ENCODE results near the gene PIAS4. TPM values are rescaled to one million over a fixed set of nuclear protein-coding genes. Genes with fewer than 3 reads are reported as not detected.

PIAS4 gene
- total RNA-seq, 1 experiment from 2014 or later = 45.9 TPM

GRCh38 chr19:4028334-4029246 is 21.1 kb downstream of the PIAS4 start:
- no peak for ATAC-seq
- ChIA-PET POLR2A (interaction anchor here (0.6 kb wide), 2 partner anchors 48 to 1726 kb away, joined by 3 to 4 read pairs; no protein-coding TSS in a partner anchor), CTCF (no interaction called here)
- TF ChIP-seq TEAD4 (CRISPR knock-in tag; IDR thresholded peaks at IDR 0.05) = no peak
- TF ChIP-seq EMX1 (CRISPR knock-in tag; IDR thresholded peaks at IDR 0.05) = no peak
- TF ChIP-seq CBFB (CRISPR knock-in tag; IDR thresholded peaks at IDR 0.05; ENCODE audit: low read depth) = no peak
- no peak for TF ChIP-seq STAT6 (CRISPR knock-in tag; conservative IDR thresholded peaks at IDR 0.05; ENCODE audit: low read depth)
- no peak for TF ChIP-seq ERG (CRISPR knock-in tag; IDR thresholded peaks at IDR 0.05)
- no peak for TF ChIP-seq NR3C1 (CRISPR knock-in tag; conservative IDR thresholded peaks at IDR 0.05; ENCODE audit: low read depth)
- TF ChIP-seq NFE2L1 (CRISPR knock-in tag; IDR thresholded peaks at IDR 0.05) = no peak
- TF ChIP-seq CDX4 (CRISPR knock-in tag; IDR thresholded peaks at IDR 0.05; ENCODE audit: borderline replicate concordance) = no peak
- TF ChIP-seq MXD4 (CRISPR knock-in tag; IDR thresholded peaks at IDR 0.05; ENCODE audit: borderline replicate concordance) = no peak
- no peak for TF ChIP-seq ESRRA (CRISPR knock-in tag; IDR thresholded peaks at IDR 0.05; ENCODE audit: borderline replicate concordance)
- TF ChIP-seq FOXJ3 (CRISPR knock-in tag; IDR thresholded peaks at IDR 0.05; ENCODE audit: borderline replicate concordance) = no peak
- no peak for TF ChIP-seq ZNF425 (CRISPR knock-in tag; conservative IDR thresholded peaks at IDR 0.05)
- TF ChIP-seq MYBL2 (CRISPR knock-in tag; IDR thresholded peaks at IDR 0.05) = no peak
- TF ChIP-seq E2F5 (CRISPR knock-in tag; IDR thresholded peaks at IDR 0.05) = no peak
- no peak overlapping the region for H3K4me3 Mint-ChIP-seq
- no peaks in the 10 kb centered on the region for H3K4me1 Mint-ChIP-seq
- H3K9me3 Mint-ChIP-seq = no peaks in the 10 kb centered on the region
- no peaks in the 10 kb centered on the region for H3K27me3 Mint-ChIP-seq (ENCODE audit: low read depth)
- H3K36me3 Mint-ChIP-seq = peaks cover 22% of the 10 kb centered on the region
- no peak for DNase-seq (ENCODE audit: low spot score)
- H3K27ac Mint-ChIP-seq = no peak overlapping the region

- ChIA-PET CTCF (interaction anchor here (0.6 kb wide), 1 partner anchor 395 kb away, joined by 3 read pairs; no protein-coding TSS in a partner anchor), POLR2A (no interaction called here)
- no peaks in the 10 kb centered on the region for H3K27me3 Mint-ChIP-seq (ENCODE audit: low read depth)
- no peak overlapping the region for H3K27ac Mint-ChIP-seq
- no peaks in the 10 kb centered on the region for H3K4me1 Mint-ChIP-seq
- ATAC-seq (no peak), DNase-seq (ENCODE audit: low spot score) (no peak)
- H3K4me3 Mint-ChIP-seq = no peak overlapping the region
- peaks cover 19% of the 10 kb centered on the region for H3K36me3 Mint-ChIP-seq
- H3K9me3 Mint-ChIP-seq = no peaks in the 10 kb centered on the region
- no peak for TF ChIP-seq USF2 (CRISPR knock-in tag; IDR thresholded peaks at IDR 0.05)
- no peak for TF ChIP-seq JAZF1 (CRISPR knock-in tag; IDR thresholded peaks at IDR 0.05)
- no peak for TF ChIP-seq ATF3 (CRISPR knock-in tag; conservative IDR thresholded peaks at IDR 0.05)
- no peak for TF ChIP-seq ESRRA (CRISPR knock-in tag; IDR thresholded peaks at IDR 0.05; ENCODE audit: borderline replicate concordance)
- TF ChIP-seq TEAD4 (CRISPR knock-in tag; IDR thresholded peaks at IDR 0.05) = no peak
- TF ChIP-seq ZBTB21 (CRISPR knock-in tag; IDR thresholded peaks at IDR 0.05; ENCODE audit: borderline replicate concordance) = no peak
- TF ChIP-seq HMGXB4 (CRISPR knock-in tag; IDR thresholded peaks at IDR 0.05) = no peak
- no peak for TF ChIP-seq ZMAT4 (CRISPR knock-in tag; IDR thresholded peaks at IDR 0.05)
Observed at GRCh38 chr19:4029247-4029614, 21.7 kb downstream of the PIAS4 start.

All from WTC11 (cell line).